ENCODE results near the gene CFAP45.
A peak's percentile ranks its signal among the peaks of the same experiment; 100 is the strongest.

Gene CFAP45, protein sequence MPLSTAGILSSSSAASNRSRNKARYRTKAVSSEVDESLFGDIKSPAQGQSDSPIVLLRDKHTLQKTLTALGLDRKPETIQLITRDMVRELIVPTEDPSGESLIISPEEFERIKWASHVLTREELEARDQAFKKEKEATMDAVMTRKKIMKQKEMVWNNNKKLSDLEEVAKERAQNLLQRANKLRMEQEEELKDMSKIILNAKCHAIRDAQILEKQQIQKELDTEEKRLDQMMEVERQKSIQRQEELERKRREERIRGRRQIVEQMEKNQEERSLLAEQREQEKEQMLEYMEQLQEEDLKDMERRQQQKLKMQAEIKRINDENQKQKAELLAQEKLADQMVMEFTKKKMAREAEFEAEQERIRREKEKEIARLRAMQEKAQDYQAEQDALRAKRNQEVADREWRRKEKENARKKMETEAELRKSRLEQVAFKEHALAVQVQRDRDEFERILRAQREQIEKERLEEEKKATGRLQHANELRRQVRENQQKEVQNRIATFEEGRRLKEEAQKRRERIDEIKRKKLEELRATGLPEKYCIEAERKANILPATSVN
- total RNA-seq = 0.04 to 0.52 (median 0.19) reads per million in 18 experiments

DNA sequence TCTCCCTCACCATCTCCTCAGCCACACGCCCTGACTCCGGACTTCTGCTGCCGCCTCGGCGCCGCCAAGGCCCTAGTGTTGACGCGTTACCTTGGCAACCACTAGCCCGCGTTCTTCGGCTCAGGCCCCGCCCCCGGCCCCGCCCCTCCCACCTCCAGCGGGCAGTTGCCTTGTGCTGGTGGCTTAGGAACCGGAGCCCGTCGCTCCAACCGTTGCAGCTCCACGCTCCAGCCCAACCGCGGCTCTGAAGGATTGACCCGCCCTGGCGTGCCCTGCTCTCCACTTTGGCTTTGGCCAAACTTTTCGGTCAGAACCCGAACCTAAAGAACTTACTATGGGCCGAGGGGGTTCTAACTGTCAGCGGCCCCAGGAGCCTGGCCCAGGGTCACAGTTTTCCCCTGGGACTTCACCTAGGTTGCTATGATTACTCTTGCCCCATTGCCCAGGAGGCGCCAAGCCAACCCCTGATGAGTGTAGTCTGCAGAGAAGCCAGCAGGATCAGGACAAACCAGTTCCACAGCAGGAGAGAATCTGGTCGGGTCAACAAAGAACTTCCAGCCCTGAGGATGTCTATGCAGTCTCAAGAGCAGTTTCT, at the start of gene CFAP45:
Gene CFAP45 (minus strand): TSS at position 80 of the 595 bp plus-strand sequence. CDS start 67 bp downstream, at position 13.
- DNase-seq = peak; percentile 72 to 81

DNA sequence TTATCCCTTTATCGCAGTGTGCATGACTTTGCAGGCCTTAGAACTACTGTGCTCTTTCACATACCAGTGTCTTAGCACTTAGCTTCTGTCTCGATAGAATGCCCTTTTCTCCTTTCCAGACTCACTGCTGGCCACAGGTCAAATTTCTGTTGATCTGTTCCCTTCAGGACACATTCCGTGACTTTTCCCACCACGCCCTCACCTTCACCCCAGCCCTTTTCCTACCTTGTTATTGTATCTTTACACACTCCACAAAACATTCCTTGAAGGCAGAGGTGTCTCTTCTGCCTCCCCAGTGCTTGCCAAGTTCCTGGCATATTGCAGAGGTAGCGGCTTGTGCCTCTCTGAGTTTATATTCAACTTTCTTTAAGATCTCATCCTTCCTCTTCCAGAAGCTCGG, 49.2 kb upstream of the CFAP45 start:
- DNase-seq = no peak

DNA sequence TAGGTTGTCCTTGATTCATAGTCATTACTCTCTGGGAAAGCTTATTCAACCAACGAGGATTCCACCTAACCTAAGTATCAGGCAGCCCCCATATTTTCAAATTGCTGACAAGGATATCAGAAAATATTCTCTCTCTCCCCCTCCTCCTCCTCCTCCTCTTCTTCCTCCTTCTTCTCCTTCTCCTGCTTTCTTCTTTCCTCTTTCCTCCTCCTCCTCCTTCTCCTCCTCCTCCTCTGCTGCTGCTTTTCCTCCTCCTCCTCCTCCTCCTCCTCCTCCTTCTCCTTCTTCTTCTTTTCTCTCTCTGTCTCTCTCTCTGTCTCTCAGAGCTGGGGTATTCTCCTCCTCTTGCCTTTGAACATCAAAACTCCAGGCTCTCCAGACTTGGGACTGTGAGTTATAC, 48.0 kb upstream of the CFAP45 start:
- no peak for DNase-seq

DNA sequence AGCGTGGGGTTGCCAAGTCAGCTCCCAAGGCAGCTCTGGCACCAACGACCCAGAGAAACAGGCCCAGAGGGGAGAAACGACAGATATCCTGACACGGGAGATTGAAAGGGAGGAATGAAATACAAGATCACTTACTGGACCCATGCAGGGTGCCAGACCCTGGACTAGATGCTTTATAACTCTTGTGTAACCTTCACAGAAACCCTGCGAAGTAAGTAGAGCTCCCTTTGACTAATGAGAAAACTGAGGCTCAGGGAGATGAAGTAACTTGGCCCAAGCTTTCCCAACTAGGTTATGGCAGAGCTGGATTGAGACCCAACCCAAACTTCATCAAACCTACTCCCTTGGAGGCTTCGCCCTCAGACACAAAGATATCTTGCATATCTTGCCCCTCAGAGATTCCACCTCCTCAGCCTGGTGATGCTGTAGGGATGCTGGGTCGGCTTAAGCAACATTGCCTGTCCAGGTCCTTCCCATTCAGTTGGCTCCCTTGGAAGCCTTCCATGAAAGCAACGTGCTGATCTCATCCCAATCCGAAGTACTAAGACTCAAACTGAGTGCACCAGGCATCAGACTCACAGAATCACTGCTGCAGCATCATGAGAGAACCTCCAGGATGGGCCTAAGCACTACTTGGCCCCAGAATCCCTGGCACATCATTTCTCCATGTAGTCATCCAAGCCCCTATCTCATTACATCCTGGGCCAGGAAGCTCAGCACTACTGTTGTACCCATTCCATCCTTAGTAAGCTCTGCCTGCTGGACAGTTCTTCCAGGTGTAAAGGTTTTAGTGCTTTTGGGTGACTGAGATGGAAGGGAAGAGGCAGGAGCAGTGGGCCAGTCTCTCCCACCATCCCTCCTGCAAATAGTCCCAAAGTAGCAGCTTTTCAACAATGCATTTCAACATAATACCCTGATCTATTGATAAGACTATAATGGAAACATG, 46.5 kb upstream of the CFAP45 start:
- DNase-seq = no peak

DNA sequence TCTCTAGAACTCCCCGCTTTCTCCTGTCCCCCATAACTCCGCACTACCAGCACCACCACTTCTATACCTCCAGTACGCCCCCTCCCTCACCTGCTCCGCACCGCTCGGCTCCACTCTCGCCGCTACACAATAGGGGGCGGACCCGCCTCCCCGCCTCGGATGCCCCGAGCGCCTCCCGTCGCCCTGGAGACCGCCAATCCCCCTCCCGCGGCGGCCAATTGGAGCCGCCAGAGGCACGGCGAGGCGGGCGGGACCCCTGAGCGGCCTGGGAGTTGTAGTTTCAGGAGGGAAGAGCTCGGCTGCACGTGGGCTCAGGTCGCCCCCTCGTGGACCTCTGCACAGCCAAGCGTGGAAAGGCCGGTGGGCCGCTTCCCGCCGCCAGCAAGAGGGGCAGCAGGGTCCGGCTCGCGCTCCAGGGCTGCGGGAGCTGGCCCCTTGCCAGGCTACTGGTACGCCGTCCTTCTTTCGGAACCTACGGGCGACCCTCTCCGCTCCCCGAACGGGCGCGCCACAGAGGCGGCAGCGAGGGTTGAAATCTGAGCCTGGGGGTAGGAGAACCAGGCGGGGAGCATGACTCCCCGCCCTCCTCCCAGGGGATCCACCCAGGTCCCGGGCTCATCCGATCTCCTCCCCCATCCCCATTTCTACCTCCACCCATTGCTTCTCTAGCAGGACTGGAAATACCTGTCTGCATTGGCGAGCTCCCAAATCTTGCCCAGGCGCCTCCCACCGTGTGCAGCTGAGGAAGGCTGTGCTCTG, 45.7 kb upstream of the CFAP45 start, which contains the start of gene IGSF9:
Gene IGSF9 (minus strand): TSS at position 131 of the 759 bp plus-strand sequence. CDS start 2,159 bp downstream, outside the sequence.
- DNase-seq = no peak

DNA sequence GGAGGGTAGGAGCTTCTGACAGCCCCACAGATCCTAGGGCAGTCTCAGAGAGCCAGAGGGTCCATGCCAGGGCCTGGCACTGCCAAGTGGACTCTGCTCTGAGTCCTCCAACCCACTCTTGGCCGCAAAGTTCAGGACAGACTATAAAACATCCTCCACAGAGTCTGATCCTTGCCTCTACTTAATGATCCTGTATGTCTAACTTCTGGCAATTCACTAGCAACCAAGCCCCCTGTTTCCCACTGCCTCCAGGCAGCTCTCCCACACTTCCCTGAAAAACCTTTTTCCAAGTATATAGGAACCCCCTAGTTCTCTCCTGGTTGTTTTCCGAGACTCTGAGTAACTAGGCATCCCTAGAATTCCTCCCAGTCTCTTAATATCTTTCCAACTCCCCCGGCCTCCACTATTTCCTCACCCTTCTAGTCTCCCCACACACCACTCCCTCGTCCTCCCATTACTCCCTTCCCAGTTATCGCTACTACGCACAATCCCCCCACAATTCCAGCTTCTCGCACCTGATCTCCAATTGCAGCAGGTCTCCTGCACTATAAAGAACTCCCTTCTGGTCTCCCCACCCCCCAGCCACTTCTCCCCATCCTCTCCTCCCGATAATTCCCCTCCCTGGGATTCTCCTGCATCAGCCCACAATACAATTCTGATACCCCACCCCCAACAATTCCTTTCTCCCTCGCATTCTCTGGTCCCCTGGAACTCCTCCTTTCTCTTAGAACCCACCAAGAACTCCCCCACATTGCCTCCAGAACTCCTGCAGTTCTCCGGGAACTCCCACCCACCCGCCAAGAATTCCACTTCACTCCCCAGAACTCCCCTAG, 44.9 kb upstream of the CFAP45 start:
- no peak for DNase-seq

DNA sequence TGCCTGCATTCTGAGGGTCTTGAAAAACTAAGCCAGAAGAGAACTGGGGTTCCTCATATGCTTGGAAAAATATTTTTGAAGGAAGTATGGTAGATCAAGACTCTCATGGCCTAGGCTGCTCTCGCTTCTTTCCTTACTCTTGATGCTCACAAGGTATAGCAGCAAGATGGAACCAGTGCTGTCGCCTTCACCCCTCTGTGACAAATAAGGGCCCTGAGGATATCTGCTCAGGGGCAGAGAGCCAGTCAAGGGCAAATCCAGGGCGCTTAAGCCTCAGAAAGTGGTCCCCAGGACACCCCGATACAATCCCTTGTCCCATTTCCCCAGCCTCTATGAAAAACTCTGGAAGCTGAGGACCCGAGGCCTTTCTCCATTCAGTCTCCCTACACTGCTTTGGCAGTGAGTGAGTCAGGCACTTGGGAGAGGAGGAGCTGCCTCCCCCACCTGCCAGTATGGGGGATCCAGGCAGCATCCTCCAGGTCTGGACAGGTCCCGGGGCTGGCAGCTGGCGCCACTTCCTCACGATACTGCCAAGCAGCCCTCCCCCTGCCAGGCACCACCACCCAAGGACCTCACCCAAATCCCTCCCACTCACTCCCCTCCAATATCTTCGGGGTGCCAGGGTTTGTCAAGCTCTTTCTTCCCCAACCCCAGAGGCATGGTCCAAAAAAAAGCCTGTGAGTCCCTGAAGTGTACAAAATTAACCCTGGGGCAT, 44.1 kb upstream of the CFAP45 start:
- no peak for DNase-seq

DNA sequence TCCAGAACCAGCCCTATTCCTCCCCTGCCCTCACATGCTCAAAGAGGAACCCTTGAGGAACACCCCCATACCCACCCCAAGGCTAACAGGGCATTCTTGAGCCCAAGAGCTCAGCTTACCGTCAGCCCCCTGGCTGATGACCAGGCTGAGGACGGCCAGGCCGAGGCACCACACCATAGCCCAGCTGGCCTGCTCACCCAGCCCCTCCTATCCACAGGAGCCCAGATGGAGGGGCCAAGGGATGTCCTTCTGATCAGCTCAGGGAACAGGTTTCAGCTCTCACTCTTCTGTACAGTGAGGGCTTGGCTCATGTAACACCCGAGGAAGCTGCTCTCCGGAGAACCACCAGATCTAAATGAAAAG, 43.3 kb upstream of the CFAP45 start:
- DNase-seq = no peak

DNA sequence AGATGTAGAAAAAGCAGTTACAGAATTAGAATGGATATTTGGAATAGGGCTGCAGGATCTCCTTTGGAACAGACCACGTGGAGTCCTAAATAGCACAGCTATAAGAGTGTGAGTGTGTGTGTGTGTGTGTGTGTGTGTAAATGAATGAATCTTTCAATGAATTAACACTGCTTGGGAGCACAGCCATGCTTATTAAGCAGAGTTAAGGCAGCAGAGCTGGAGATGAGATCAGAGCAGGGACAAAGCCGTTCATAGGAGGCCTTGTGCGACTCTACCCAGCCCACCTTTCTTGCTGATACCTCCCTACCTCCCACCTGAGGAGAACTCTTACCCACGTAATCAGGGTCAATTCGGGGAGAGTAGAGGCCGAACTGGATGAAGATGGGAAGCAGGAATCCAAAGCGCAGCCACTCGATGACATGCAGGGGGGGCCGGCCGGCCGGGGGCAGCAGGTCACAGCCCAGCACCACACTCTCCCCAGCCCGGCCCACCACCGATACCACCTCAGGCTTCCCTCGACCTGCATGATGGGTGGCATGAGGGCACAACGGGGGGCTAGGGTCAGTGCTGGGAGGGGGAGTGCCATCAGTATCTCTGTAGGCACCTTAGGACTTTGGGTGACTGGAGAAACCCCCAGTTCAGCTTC, 42.8 kb upstream of the CFAP45 start:
- no peak for DNase-seq

DNA sequence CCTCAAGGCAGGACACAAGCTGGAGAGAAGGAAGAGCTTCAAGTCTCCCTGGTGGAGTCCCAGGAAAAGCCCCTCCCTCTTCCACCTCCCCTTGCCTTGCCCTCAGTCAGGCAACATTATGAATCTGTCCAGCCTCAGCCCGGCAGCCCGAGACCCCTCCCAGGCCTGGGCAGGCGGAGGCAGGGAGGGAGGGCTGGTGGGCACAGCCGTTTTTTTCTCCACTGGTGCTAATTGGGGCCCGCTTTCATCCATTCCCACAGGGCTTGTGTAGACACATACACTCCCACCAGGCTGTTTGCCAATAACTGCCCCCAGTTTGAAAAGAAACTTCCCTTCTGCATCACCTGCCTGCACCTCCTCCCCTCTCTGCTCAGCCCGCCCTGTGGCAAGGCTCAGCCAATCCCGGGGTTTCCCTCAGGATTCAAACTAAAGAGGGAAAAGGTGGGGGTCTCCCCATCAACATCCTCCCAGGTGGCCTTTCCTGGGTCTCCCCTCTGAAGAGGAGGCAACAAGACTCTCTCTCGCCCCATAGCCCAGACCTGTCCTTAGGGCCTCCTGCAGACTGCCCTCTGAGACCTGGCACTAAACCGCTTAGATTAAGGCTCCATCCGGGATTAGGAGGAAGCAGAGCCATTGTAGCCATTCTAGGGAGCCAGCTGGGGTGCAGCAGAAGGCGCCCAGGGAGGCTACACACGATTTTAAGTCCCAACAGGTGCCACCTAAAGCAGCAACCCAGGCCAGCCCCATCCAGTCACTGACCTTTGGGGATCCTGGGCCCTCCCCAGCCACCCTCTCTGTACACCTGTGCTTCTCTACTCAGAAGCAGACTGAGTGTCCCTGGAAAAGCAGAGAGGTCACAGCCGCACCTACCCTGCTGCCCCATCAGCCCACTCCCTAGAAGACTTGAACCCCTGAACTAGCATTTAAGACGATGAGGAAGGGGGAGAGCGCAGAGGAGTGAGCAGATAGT, 41.9 kb upstream of the CFAP45 start:
- no peak for DNase-seq

DNA sequence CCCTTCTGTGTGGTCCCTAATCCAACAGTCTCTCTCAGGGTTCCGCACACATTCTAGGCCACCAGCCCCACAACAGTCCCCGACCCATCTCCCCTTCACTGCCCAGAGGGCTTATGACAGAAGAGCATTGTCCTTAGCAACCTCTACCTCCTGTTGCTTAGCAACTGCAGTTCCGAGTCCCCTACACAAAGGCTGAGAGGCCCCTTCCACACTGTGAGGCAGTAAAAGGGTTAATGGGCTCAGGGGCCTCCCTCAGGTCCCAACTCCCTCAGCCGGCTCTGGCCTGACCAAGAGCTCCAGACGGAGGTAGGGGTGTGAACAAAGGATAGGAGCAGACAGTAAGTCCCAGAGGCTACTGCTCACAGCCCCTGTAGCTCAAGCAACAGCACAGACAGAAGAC, 41.2 kb upstream of the CFAP45 start:
- no peak for DNase-seq

DNA sequence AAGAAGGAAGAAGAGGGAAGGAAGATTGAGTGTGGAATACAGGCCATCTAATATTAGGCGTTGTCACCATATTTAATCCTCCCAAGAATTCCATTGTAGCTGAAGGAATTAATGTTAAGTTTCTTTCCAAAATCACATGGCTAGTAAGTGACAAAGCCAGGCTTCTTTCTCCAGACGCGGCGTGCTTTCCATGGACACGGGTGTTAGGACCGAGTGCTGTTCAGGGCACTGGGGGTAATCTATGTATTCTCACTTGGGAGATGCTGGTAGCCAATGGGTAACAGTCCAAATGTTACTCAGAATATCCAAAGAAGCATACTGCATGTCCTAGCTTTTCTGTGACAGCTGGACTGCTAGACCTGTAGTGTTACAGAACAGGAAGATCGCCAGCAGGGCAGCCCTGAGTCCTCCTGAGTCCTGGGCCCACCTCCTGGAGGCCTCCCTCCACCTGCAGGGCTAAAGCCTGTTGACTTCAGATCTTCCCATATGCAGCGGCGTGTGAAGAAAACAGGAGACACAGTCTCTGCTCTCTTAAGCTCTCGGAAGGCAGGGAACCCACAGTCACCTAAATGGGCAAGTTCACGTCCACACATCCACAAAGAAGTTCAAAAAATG, 40.1 kb upstream of the CFAP45 start:
- no peak for DNase-seq

DNA sequence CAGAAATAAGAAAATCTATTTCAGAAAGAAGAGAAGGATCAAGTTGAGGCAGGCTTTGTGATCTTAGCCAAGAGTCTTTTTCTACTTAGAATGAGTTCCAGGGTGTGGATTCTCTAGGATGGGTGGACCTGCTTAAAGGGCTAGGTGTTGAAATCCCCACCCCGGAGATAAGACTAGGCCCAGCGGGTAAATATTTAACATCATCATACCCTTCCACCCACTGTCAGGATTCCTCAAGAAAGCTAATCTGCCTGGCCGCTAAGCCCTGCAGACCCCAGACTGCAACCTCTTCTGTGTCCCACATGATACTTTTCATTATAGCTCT, 39.7 kb upstream of the CFAP45 start:
- no peak for DNase-seq

DNA sequence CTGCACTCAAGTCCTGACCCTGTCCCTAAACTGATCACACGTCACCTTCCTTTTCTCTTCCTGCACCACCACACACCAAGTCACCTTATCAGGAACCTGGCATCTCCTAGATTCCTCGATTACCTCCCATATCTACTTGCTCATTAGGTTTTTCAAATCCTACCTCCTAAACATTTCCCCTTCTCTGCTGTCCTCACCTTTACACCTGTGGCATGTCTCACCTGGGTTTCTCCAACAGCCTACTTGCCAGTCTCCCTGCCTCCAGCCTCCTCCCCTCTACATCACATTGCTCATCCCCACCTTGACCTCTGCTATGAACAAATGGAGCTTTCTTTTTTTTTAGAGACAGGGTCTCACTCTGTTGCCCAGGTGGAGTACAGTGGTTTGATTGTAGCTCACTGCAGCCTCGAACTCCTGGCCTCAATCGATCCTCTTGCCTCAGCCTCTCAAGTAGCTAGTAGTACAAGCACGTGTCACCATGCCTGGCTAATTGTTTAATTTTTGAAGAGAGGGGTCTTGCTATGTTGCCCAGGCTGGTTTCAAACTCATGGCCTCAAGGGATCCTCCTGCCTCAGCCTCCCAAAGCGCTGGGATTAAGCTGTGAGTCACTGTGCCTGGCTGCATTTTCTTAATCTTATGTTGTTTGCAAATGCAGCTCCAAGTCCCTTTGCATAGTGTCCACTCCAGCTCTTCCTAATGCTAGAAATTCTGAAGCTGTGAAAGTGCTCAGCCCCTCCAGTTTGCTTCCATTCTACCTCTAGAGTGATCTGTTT, 39.1 kb upstream of the CFAP45 start:
- DNase-seq = no peak

DNA sequence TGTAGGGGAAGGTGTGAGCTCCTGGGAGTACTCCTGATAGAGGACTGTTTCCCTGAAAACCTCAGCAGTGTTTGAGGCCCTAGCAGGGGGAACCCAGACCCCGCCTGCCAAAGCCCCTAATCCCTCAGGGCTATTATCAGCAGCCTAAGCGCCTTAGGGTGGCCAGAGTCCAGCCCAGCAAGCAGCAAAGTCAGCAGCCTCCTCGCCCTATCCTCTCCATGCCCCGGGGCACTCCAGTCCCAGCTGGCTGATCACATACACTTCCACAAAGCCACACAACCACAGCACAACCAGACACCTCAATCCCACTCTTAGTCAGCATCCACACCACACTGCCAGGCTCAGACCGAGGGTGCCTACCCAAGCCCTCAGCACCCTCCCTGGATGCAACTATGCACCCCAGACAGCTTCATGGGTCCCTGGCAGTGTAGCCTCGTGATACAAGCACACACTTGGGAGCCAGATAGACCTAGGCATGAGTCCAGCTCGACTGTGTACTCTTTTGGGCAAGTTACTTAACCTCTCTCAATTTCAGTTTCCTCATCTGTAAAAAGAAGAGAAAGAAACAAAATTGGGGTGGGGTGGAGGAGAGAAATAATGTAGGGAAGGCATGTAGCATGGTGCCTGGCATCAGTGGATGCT, 38.4 kb upstream of the CFAP45 start:
- no peak for DNase-seq

DNA sequence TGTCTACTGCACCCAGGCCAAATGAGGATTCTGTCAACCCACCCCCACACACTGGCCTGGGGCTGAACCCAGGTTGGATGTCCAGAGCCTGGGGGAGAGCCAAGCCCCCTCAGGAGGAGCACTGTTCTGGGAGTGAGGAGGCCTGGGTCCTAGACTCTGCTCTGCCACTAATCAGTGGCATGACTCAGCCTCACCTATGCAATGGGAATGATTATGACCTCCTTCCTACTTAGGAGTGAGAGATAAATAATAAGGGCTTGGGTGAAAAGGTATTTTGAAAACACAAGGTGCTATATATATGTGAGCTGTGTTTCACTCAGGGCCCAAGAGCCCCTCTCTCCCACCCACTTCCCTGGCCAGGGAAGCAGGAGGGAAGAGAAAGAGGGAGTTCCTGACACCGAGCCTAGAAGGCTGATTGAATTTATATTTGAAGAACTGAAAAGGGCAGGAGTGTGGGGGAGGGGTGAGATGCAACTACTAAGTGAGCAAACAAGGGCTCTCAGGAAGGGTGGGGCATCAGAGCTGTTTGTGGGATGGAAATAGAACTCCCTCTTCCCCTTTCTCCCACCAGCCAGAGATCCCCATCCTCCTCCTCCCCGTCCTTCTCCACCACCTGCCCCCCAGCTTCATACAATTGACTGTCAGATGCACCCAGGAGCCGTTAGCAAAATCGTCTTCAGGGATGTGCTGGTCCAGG, 37.2 kb upstream of the CFAP45 start:
- DNase-seq = peak; percentile 38 to 52
